WERI-Rb-1 (cell line): Measurements from ENCODE around the gene PRG3.

ENCODE experiments used
- DNase-seq: peaks from one replicate; pipeline ENCODE4 v3.0.0-alpha.2; 2020
- H3K27ac ChIP-seq: fragments of 250-450 bp; sonication (Bioruptor Pico); 2 replicates; pipeline ENCODE4 v1.5.1; 2020; ENCODE audit warnings: mild to moderate bottlenecking, moderate library complexity
- H3K27me3 ChIP-seq: fragments of 250-450 bp; sonication (Bioruptor Pico); 2 replicates; pipeline ENCODE4 v1.5.1; 2021; ENCODE audit warnings: mild to moderate bottlenecking, low read depth, moderate library complexity; ENCODE audit not compliant: insufficient read depth, severe bottlenecking
- H3K36me3 ChIP-seq: fragments of 250-450 bp; sonication (Bioruptor Pico); 2 replicates; pipeline ENCODE4 v1.5.1; 2020; ENCODE audit warnings: mild to moderate bottlenecking, moderate library complexity
- H3K4me3 ChIP-seq: 2 replicates; pipeline ENCODE4 v1.5.1; 2011; ENCODE audit warnings: low read depth, mild to moderate bottlenecking, control low read depth, low read length
- H3K9me3 ChIP-seq: fragments of 250-450 bp; sonication (Bioruptor Pico); 2 replicates; pipeline ENCODE4 v1.5.1; 2021; ENCODE audit warnings: mild to moderate bottlenecking, moderate library complexity; ENCODE audit not compliant: severe bottlenecking
- TF ChIP-seq, protein P1 (sequence below): IDR thresholded peaks from 2 replicates; pipeline ENCODE4 v1.5.1; 2011; ENCODE audit warnings: low read depth, mild to moderate bottlenecking, control low read depth, inconsistent platforms, low read length

Gene PRG3

DNA sequence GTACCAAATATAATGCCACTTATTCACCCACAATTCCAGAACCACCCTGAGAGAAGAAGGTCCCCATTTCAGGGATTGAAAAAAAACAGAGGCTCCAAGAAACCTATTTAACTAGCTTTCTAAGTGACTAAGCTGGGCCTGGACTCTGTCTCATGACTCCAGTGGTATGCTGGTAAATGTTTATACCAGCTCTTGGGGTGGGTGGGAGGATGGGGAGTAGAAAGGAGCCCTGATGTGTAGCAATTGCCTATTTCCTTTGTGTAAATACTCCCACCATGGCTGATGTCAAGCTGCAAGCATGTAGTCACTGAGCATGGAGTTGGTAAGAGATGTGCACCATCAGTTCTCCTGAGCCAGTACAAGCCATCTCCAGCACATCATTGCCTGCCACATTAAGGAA lies 2.8 kb downstream of the PRG3 start:
- Histone ChIP-seq H3K27ac (no peak overlapping the region), H3K9me3 (no peaks in the 10 kb centered on the region), H3K27me3 (peaks cover 74% of the 10 kb centered on the region), H3K4me3 (no peak overlapping the region), H3K36me3 (no peaks in the 10 kb centered on the region)
- no peak for DNase-seq
- TF ChIP-seq, protein P1, sequence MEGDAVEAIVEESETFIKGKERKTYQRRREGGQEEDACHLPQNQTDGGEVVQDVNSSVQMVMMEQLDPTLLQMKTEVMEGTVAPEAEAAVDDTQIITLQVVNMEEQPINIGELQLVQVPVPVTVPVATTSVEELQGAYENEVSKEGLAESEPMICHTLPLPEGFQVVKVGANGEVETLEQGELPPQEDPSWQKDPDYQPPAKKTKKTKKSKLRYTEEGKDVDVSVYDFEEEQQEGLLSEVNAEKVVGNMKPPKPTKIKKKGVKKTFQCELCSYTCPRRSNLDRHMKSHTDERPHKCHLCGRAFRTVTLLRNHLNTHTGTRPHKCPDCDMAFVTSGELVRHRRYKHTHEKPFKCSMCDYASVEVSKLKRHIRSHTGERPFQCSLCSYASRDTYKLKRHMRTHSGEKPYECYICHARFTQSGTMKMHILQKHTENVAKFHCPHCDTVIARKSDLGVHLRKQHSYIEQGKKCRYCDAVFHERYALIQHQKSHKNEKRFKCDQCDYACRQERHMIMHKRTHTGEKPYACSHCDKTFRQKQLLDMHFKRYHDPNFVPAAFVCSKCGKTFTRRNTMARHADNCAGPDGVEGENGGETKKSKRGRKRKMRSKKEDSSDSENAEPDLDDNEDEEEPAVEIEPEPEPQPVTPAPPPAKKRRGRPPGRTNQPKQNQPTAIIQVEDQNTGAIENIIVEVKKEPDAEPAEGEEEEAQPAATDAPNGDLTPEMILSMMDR = no peak

DNA sequence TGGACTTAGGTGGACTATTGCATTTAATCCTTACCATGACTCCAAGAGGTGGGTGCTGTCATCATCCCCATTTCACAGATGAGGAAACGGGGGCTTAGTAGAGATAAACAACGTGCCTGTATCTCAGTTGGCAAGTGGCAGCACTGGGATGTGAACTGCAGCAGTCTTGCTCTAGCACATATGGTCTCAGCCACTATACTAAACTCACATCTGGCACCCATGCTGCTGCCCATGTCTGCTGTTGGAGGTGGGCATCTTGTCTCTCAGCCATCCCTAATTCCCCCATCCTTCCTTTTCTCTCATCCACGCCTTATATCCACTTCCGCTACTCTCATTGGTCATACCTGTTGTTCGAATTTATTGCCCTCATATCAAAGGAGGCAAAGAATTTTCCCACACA lies 3.8 kb downstream of the PRG3 start:
- Histone ChIP-seq H3K9me3 (no peaks in the 10 kb centered on the region), H3K4me3 (no peak overlapping the region), H3K36me3 (no peaks in the 10 kb centered on the region), H3K27me3 (peaks cover 75% of the 10 kb centered on the region), H3K27ac (no peak overlapping the region)
- TF ChIP-seq, protein P1 = no peak
- DNase-seq = no peak

DNA sequence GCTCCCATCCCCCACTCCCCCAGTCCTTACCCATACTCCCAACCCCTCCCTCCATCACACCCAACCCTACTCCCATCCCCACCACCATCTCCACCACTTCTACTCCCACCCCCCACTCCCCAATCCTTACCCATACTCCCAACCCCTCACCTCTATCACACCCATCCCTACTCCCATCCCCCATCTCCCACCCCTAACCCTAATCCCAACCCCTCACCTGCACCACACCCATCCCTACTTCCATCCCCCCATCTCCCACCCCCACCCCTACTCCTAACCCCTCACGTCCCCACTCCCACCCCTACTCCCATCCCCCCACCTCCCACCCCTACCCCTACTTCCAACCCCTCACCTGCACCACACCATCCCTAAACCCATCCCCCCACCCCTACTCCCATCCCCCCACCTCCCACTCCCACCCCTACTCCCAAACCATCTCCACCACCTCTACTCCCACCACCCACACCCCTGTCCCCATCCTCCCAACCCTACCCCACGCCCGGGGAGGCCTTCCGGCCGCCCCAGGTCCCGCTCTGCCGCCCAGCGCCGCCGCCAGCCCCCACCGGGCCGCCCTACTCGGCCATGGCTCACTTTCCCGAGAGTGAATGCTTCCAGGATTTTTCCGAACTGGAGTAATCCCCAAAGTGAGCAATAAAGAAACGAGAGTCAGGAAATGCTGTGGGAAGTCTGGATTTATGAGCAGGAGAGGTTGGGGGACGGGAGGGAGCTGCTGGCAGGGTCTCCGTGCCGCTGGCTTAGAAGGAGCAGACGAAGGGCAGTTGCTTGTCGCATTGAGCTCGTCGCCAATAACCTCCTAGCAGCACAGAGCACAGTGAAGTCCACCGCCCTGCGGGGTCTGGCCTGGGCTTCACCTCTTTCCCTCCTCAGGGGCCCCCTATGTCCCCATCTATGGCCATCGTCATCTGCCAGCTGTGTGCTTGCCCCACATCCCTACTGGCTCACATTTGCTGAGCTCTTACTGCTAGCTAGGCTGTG lies 4.6 kb downstream of the PRG3 start:
- no peak for DNase-seq
- Histone ChIP-seq H3K36me3 (no peaks in the 10 kb centered on the region), H3K27me3 (peaks cover 78% of the 10 kb centered on the region), H3K27ac (no peak overlapping the region), H3K9me3 (no peaks in the 10 kb centered on the region), H3K4me3 (no peak overlapping the region)
- TF ChIP-seq, protein P1 = no peak

DNA sequence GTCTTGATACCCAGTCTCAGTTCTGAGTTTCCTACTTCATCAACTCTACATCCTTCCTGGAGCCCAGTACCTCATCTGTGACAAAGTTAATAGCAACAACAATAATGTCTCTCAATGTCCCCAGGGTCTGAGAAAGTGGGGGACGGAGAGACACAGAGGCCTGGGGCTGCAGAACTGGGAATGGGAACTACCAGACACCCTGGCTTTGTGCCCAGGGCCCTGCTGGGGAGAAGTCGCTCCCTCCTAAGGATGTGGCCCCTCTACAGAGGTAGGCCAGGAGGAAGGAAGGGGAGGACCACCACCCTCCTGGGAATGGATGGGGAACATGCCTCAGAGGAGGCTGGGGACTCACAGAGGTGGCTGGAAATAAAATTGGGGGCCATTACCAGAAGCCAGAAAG lies 5.5 kb downstream of the PRG3 start:
- TF ChIP-seq, protein P1 = no peak
- Histone ChIP-seq H3K27ac (no peak overlapping the region), H3K27me3 (peaks cover 78% of the 10 kb centered on the region), H3K9me3 (no peaks in the 10 kb centered on the region), H3K4me3 (no peak overlapping the region), H3K36me3 (no peaks in the 10 kb centered on the region)
- DNase-seq = no peak

DNA sequence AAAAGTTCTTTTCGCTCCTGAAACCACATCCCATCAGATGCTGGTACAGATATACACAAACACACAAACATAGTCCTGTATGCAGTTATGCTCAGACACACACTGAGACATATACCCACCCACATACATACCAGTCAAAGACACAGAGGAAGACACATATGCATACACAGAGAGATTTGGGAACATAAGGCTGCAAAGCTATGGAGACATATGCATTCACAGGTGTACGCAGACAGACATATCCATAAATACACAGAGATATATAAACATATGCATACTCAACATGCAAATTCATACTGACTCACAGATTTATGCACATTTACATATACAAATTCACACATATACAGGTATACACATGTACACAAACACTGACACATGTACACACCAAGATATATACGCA lies 6.0 kb downstream of the PRG3 start:
- Histone ChIP-seq H3K27ac (no peak overlapping the region), H3K4me3 (no peak overlapping the region), H3K9me3 (no peaks in the 10 kb centered on the region), H3K36me3 (no peaks in the 10 kb centered on the region), H3K27me3 (peaks cover 78% of the 10 kb centered on the region)
- DNase-seq = no peak
- TF ChIP-seq, protein P1 = no peak
